ENCODE data around the gene IDS. TPM values are rescaled to one million over a fixed set of nuclear protein-coding genes. Genes with fewer than 3 reads are reported as not detected.

The IDS gene
- total RNA-seq, 1 donor from 2014 or later = 121 TPM

DNA sequence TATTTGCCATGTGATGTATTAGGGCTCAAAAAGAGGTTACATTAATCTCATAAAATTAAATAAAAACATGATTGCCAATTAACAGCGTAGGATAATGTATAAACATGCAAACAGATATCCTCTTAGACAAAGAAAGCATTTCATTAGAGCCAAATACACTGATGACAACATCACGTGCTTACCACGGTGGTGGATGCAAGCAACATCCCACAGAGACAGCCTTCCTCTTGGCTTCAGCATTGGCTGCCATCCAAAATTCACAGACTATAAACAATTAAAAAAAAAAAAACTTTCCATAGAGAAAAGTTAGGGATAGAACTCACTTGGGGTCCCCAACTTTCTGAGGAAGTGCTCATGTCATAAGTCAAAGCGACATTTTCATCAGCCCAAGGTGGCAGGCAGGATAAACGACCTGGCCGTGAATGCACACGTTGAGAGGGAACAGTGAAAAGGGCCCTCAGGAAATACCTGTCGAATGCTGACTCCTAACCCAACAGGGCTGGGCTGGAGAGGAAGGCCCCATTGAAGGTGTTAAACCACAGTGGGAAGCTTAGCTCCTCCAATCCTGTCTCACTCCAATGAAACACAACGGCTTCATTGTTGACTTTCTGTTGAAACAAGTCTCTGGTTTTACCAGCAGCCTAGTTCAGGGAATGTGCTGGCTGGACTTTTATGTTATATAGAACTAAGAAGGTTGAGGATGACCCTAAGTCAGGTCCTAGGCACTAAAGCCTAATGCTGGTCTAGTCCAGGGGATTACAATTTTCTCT lies 48.4 kb downstream of the IDS start:
- no peak for DNase-seq

DNA sequence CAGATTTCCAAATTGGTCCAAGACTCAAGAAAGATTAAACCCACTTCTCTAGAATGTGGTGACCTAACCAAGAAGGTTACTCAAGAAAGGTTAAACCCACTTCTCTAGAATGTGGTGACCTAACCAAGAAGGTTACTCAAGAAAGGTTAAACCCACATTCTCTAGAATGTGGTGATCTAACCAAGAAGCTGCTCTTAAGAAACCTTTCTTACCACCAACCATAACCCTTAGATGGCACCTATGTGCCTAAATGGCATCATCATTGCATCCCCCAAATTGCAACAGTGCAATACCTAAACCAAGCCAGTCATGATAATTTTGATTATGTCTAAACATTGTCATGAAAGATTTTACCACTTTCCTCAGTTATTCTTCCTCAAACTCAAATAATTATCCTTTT lies 49.2 kb downstream of the IDS start:
- DNase-seq = no peak

DNA sequence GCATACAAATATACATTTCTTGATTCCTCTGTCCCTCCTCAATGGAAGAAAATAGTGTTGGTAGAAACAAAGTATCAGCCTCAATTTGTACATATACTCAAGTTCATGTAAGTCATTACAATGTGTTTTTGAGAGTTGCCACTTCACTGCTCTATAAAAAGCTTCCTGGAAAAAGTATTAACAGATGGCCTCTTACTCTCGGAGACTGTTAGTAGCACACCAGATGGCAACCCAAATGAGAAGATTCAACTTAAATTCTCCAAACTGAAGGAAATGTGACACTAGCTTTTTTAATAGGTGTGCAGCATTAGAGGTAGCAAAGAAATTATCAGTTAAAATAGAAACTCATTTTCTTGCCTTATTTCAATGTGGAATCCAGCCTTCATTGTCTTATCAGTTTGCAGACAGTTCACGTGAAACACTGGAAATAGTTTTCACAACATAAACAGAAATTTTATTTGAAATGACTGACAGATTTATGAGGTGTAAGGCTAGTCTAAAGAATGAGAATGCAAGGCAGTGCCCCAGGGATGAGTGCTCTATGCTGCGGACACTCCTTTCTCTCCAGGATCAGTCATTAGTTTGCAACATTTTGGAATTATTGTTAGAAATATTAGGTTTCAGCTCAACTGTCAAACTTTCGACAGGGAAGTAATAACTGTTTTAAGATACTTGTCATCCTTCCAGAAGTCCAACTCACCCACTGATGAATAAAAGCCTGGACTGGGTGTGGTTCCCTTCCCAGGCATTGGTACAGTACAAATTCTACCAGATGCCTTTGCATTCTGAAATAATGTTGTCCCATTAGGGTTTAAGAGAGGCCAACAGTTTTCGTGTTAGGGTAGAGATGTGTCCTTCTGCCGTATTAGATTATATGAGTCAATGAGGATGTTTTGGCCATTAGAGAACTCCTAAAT lies 50.9 kb downstream of the IDS start:
- no peak for DNase-seq

DNA sequence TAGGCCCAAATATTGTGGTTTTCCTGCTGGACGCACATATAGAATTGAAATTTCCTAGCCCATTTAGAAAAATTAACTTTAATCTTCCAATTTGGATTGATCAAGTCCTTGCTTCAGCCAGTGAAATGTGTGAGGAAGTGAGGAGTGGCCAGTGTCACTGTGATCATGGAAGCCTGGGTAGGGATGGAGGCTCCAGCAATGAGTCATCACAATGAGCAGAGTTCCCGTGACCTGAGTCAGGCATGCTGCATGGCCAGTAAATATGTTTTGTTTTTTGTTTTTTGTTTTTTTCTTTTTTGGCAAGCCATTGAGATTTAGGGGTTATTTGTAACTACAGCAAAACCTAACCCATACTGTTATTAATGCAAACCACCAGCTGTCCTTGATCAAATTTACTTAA lies 52.1 kb downstream of the IDS start:
- no peak for DNase-seq

DNA sequence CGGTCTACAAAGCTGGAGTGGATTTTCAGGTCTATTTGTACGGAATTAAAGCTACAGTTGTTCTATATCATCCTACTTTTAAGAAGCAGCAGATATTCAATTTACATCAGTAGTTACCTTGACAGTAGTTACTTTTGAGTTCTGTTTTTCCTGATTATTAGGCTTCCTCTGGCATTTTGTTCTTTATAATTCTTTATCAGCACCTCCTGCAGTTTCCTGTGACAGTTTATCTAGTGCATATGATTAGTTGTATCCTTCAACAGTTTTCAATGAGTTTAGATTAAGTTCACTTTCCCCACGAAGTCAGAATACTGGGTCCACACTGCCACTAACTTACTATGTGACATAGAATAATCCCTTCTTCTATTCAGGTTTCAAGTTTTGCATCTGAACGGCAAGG lies 71.7 kb downstream of the IDS start:
- DNase-seq = no peak

DNA sequence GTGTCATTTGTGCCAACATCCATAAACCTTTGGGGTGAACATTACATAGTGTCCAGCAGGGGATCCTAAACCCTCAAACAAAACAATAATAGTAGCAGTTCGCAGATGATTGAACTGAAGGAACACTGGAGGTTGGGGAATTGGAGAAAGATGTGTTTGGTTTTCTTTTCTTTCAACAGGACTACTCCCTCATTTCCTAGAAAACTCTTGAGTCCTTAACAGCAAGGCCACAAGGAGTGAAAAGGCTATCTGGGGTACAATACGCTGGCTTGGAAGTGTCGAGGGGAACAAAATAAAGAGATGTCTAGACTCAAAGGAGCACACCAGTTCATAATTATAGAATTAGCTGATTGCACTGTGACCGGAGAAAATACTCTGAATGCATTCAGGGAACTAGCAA lies 72.1 kb downstream of the IDS start:
- DNase-seq = no peak

Other genes with a start within 250 kb of the IDS start
- 16.1 TPM for gene EOLA1, start 35.7 kb upstream of the IDS start, total RNA-seq
- not detected for gene HSFX3, start 44.6 kb upstream of the IDS start, total RNA-seq
- not detected for gene MAGEA9B, start 82.2 kb upstream of the IDS start, total RNA-seq
- gene HSFX2, start 90.0 kb upstream of the IDS start, total RNA-seq = 2.0 TPM
- 51.6 TPM for gene TMEM185A, start 126.5 kb upstream of the IDS start, total RNA-seq
- gene MAGEA11, start 206.8 kb upstream of the IDS start, total RNA-seq = not detected

Measured in occipital lobe (tissue), 2 donors.